CD4-positive, alpha-beta T cell treated with Interleukin-6 for 4 hours (primary cell): Measurements from ENCODE around the gene NRN1L.

Experiments
- DNase-seq: peaks from one replicate; pipeline ENCODE4 v3.0.0-alpha.2; 2020; ENCODE audit warnings: mixed read lengths

Gene NRN1L

DNA sequence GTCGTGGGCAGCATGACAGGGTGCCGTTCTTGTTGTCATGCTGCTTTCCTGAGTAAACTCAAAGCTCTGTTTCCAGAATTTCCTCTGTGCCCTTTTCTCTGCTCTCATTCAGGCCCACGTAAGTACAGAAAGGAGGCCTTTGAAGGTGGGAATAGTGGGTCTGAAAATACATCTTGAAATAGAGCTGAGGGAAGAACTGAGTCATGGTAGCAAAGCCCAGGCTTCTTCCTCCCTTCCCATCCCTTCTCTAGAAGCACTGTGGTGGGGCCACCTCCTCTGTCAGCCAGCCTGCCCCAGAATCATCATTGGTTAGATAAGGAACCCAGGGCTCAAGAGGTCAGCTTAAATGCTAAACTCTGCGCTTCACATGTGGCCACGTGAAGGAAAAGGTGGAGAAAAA is 37.5 kb downstream of the NRN1L start:
- DNase-seq: no peak

DNA sequence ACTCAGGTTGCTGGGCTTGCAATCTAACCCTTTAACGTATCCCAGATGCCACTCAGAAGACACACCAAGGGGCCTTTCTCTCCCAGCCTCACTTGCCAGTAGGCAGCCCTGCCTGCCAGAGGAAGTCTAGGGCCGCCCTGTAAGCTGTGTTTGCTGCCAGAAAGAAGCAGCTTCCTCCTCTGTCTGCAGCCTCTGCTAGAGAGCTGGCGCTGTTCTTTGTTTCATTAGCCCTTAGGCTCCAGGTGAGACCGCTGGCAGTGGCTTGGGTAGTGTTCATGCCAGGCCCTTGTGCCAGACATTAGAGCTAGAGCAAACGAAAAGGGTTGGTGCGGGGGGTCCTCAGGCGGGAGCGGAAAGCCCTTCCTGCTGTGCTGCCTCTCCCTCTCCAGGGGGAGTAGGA is 38.1 kb downstream of the NRN1L start:
- DNase-seq: no peak

DNA sequence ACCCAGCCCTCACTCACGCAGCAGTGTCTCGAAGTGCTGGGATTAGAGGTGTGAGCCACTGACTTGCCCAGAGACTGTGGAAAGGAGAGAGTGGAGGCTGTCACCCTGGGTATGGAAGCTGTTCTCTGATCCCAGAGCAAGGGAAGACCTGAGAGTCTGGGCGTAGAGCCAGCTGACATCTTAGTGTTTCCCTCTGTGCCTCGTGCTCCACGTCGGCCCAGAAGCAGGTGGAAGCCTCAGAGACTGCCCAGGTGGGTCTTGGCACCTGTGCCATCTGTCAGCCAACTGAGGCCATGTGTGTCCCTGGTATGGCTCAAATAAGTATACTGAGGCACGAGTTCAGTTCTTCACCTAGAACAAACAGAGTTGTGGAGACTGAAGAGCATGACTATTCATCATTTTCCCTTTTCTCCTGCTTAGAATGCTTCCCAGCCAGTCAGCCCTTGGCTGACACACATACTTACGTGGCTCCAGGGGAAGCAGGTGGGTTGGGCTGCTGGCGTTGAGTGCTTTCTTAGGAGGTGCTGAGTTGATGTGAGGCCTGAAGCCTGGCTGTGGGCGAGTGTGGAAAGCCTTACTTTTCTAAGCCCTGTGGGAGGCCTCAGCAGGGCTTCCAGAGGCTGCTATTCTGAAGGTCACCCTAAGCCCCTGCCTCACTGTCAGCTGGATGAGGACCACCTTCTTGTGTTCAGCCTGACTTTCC is 38.9 kb downstream of the NRN1L start:
- no peak for DNase-seq

DNA sequence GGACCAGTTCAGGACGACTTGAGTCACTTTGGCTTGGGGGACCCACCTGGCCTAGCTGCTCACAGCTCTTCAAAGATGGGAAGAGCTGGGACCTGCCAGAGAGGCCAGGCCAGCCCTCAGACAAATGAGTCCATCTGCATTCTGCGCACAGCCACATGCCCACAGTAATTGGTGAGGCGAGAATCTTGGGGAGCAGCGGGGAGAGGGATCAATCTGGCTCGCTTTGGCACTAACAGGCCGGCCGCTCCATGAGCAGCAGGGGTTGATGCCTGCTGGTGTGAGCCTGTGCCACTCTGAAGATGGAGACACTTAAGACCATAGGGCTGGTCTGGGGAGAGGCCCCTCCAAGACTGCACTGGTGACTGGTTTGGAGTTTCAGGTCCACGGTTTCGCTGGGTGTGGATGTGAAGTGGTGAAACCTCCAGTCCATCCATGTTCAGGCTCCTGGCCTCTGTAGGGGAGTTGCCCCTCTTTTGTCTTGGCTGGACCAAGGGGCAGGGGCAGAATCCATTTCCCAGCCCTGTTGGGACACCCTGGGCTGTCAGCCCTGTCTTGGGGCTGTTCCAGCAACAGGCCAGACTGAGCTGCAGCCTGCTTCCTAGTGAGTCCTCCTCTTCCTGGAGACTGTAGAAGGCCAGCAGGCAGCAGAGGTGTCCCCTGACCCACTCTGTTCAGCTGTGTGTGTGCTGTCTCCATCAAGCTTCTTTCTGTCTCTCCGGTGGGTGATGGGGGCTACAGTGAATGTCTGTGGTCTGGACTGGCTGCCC is 39.6 kb downstream of the NRN1L start:
- DNase-seq: no peak

DNA sequence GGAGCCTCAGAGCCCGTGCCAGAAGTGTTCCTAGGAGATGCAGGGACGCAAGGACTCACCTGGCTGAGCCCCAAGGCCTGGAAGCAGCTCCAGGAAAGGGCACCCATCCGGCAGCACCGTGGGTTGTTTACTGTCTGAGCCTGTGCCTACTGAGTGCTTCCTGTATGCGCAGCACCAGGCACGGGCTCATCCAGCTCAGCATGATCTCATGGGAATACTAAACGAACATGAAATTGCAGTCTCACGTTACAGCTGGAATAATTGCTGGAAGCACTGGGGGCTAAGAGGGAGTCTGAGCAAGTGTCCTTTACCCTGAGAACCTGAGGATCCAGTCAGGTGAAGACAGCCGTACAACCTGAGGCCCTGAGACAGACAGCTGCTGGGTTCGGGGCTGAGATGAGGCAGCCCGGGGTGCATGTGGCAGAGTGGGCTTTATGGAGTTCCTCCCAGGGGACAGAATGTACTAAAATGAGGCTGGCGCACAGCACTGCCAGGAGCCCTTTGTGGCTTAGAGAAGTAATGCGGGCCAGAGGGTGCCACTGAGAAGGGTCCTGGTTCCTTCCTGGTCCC is 41.6 kb downstream of the NRN1L start:
- no peak for DNase-seq

DNA sequence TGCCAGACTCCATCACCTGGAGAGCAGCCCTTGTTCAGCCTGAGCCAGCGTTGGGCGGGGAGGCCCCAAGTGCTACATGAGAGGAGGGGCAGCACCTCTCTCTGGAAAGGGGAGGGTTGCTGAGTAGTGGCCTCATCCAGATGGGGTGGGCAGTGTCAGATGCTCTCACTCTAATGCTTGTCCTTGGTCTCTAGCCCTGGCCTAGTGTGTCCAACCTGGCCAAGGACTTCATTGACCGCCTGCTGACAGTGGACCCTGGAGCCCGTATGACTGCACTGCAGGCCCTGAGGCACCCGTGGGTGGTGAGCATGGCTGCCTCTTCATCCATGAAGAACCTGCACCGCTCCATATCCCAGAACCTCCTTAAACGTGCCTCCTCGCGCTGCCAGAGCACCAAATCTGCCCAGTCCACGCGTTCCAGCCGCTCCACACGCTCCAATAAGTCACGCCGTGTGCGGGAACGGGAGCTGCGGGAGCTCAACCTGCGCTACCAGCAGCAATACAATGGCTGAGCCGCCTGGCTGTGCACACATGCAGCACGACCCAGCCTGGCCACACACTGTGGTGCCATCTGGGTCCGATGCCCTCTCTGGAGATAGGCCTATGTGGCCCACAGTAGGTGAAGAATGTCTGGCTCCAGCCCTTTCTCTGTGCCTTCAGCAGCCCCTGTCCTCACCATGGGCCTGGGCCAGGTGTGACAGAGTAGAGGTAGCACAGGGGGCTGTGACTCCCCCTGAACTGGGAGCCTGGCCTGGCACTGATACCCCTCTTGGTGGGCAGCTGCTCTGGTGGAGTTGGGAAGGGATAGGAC is 42.7 kb downstream of the NRN1L start:
- no peak for DNase-seq

DNA sequence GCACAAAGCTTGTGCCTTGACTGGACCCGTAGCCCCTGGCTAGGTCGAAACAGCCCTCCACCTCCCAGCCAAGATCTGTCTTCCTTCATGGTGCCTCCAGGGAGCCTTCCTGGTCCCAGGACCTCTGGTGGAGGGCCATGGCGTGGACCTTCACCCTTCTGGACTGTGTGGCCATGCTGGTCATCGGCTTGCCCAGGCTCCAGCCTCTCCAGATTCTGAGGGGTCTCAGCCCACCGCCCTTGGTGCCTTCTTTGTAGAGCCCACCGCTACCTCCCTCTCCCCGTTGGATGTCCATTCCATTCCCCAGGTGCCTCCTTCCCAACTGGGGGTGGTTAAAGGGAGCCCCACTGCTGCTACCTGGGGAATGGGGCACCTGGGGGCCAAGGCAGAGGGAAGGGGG is 43.5 kb downstream of the NRN1L start:
- no peak for DNase-seq

DNA sequence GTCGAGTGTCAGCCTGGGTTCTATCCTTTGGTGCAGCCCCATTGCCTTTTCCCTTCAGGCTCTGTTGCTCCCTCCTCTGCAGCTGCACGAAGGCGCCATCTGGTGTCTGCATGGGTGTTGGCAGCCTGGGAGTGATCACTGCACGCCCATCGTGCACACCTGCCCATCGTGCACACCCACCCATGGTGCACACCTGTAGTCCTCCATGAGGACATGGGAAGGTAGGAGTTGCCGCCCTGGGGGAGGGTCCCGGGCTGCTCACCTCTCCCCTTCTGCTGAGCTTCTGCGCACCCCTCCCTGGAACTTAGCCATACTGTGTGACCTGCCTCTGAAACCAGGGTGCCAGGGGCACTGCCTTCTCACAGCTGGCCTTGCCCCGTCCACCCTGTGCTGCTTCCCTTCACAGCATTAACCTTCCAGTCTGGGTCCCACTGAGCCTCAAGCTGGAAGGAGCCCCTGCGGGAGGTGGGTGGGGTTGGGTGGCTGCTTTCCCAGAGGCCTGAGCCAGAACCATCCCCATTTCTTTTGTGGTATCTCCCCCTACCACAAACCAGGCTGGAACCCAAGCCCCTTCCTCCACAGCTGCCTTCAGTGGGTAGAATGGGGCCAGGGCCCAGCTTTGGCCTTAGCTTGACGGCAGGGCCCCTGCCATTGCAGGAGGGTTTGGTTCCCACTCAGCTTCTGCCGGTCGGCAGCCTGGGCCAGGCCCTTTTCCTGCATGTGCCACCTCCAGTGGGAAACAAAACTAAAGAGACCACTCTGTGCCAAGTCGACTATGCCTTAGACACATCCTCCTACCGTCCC is 44.1 kb downstream of the NRN1L start:
- peak; percentile 81 for DNase-seq

DNA sequence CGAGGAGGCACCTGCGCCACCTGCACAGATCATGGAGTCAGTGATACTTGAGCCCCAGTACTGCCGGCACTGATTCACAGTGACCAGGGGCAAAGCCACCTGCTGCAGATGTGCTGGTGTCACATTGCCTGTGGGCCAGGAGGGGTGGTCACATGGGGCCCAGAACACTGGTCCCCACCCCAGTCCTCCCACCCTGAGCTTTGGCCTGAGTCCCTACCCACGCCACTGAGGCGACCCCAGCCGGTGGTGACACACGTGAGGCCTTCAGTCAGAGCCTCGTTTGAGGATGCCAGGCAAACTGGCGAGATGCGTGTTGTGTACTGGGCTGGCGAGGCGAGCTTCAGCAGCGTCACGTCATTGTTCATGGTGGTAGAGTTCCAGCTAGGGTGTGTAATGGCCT is 45.5 kb downstream of the NRN1L start:
- no peak for DNase-seq

DNA sequence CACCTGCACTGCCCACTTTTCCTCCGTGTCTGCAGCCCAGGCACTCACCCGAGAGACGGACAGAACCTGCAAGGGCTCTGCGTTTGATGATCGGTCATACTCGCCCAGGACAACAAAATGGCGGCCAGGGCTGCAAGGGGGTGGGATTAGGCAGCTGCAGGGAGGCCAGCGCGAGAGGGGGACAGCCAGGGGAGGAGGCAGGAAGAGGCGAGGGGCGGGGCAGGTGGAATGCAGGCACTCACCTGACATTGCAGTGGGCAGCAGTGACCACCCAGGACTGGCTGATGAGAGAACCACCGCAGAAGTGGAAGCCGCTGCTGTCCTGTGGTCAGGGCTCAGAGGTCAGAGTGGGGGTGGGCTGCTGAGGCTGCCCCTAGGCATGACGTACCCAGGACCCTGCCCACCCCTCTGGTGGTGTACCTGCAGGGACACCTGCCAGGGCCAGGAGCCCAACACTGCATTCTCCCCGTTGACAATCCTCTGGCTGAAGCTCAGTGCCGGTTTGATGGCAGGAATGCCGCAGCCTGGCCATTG is 46.1 kb downstream of the NRN1L start:
- no peak for DNase-seq

DNA sequence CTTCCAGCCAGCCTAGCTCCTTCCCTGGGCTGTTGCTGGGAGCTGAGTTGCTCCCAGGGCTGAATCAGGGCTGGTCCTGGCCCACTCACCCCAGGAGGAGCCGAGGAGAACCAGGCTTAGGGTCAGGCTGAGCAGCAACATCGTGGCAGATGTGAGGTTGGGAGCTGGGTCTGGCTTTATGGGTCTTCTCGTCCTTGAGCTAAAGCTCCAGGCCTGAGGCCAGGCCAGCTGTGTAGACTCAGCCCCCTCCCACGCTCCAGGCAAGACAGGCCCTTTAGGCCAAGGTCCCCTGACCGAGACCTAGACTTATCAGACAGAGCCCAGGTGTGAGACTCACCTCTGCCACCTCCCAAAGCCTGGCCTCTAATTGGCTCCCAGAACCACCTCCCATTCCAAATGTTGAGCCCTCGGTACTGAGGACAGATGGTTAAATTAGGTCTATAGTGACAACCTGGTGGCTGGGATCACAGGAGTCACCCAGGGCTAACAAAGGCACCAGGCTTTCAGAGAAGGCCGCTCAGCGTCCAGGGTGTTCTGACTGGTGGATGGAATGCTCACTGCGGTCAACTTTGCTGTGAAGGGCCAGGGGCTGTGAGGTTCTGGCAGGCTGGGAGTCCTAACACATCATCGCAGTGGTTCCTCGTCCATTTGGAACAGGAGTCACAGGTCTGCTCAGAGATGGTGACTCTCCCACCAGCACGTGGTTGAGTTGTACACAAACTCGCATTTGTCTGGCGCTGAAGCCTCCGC is 47.2 kb downstream of the NRN1L start, which contains the start of gene CTRL:
CTRL (minus strand) TSS at position 151 of the 750 bp plus-strand sequence; CDS start at position 141, 10 bp downstream.
- no peak for DNase-seq

DNA sequence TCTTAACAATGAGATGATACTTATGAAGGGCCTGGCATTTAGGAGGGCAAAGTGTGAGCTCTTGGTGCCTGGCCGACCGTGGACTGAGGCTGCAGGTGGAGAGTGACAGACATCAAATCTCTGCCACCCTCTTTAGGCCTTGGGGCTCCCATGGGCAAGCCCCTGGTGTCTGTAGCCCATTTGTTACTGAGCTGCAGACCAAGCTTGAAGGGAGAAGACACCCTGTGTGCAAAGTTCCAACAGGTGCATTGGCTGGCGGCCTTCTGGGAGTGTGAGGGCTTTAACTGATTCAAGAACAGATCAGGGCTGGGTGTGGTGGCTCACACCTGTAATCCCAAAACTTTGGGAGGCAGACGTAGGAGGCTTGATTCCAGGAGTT is 47.8 kb downstream of the NRN1L start:
- no peak for DNase-seq

DNA sequence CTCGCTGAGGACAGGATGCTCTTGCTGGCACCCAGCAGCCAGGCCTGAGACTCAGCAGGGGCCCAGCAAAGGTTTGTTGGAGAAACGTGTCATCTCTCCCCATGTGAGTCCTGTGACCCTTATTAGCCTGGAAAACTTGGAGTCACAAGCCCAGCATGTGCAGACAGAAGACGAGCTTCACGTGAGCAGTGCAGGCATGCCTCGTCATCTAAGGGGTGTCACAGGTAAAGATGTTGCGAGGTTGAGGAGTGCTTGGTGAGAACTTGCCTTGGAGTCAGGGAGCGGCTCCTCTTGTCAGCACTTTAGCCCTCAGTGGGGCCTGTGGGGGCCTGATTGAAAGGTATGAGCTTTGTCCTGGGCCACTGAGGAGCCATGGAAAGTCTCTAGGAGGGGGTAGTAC is 49.1 kb downstream of the NRN1L start:
- DNase-seq: no peak

DNA sequence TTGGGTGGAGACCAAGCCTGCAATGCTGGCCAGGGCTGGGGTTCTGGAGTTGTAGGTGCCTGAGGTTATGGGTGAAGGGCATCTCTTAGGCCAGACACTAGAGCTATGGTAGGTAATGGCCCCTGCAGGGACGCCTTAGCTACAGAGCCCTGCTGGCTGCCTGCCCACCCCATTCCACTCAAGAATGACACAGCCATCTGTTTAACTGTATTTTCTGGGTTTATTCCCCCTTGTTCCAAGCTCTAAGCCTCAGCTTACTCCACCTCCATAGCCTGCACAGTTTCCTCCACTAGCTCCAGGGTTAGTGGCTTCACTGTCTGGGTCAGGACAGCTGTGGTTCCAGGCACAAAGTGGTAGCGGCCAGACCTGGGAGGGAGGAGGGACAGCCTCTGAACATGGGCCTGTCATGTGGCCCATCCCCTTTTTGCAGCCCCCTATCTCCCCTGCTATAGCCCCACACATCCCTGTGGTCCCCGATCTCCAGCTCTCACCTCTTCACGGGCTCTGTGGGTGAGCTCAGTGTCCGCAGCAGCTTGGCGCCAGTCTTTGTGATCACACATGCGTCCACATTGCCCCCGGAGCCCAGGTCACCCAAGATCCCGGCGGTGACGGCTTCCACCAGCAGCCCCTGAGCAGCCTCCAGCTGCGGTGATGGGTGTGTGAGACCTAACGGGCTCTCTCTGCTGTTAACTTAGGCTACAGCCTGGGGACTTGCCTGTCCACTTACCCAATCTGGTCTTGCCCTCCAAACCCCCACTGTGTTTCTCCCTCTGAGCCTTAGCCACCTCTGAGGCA is 49.8 kb downstream of the NRN1L start:
- no peak for DNase-seq

DNA sequence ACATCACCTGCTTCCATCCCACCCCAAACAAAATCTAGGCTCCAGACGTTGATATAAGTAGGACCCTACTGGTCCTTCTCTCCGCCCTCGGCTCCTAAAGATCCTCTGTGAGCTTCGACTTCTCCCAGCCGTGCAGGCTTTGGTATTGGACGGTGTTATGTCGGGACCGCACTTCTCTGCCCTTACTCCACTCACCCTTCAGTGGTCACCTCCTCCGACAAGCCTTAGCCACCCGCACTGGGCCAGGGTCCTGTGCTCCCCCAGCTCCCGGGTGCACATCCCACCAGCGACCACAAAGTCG is 50.4 kb downstream of the NRN1L start:
- DNase-seq: no peak

DNA sequence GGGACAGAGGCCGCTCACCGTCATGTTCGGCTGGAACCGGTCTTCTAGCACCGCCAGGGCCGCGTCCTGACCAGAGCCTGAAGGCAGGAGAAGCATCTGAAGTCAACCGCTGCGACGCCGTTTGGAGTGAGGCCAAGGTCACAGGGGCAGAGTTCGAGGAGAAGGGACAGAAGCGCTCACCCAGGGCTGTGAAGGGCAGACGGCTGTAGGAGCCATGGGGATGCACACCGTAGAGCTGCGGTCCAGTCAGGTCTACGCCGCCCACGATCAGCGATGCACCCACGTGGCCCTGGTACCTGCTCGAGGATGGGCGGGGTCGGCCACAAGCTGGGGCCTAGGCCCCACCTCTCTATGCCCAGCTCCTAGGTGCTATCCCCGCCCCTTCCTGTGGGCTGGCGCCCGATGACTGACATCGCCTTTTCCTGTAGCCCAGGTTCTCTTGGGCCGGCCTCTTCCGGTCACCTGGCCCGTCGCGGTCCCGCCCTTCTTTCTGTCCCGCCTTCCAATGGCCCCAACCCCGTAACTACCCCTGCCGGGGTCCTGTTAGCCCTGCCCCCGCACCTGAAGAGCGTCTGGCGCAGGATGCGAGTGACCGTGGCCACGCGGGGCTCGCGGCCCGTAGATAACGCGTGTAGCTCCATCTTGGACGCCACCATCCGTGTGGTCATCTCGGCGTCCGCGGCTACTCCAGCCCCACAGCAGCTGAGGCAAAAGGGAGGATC is 50.9 kb downstream of the NRN1L start:
- peak; percentile 98 for DNase-seq
